HEK293 (cell line): ENCODE measurements around the gene SRMS.

Experiments
- BCL11A ChIP-seq: fragments of 450-650 bp; formaldehyde crosslinking; IDR thresholded peaks from 2 replicates; pipeline ENCODE4 v1.5.1; 2016; ENCODE audit warnings: low read depth, missing biosample characterization, missing genetic modification characterization
- BCL11B ChIP-seq: fragments of 450-650 bp; formaldehyde crosslinking; IDR thresholded peaks from 2 replicates; pipeline ENCODE4 v1.5.1; 2016; ENCODE audit warnings: low read depth, missing biosample characterization, missing genetic modification characterization
- HIC1 ChIP-seq: fragments of 450-650 bp; formaldehyde crosslinking; IDR thresholded peaks from 2 replicates; pipeline ENCODE4 v1.5.1; 2016; ENCODE audit warnings: missing biosample characterization, missing genetic modification characterization
- IKZF3 ChIP-seq: fragments of 450-650 bp; IDR thresholded peaks from 2 replicates; pipeline ENCODE4 v1.5.0; 2018; ENCODE audit warnings: missing biosample characterization, mild to moderate bottlenecking, missing genetic modification characterization, moderate library complexity
- REST ChIP-seq: fragments of 450-650 bp; formaldehyde crosslinking; IDR thresholded peaks from 2 replicates; pipeline ENCODE4 v1.5.1; 2016; ENCODE audit warnings: missing biosample characterization, missing genetic modification characterization
- SALL2 ChIP-seq: fragments of 450-650 bp; formaldehyde crosslinking; IDR thresholded peaks from 2 replicates; pipeline ENCODE4 v1.5.0; 2017; ENCODE audit warnings: missing biosample characterization, mild to moderate bottlenecking, missing genetic modification characterization, borderline replicate concordance
- SCRT1 ChIP-seq: fragments of 450-650 bp; formaldehyde crosslinking; IDR thresholded peaks from 2 replicates; pipeline ENCODE4 v1.5.1; 2016; ENCODE audit warnings: missing biosample characterization, missing genetic modification characterization, borderline replicate concordance
- ZBTB10 ChIP-seq: fragments of 450-650 bp; formaldehyde crosslinking; IDR thresholded peaks from 2 replicates; pipeline ENCODE4 v1.5.1; 2016; ENCODE audit warnings: missing biosample characterization, missing genetic modification characterization
- ZBTB49 ChIP-seq: fragments of 450-650 bp; formaldehyde crosslinking; IDR thresholded peaks from 2 replicates; pipeline ENCODE4 v1.5.1; 2016; ENCODE audit warnings: missing biosample characterization, missing genetic modification characterization, low read depth
- ZIC2 ChIP-seq: fragments of 450-650 bp; formaldehyde crosslinking; IDR thresholded peaks from 2 replicates; pipeline ENCODE4 v1.5.1; 2016; ENCODE audit warnings: missing biosample characterization, missing genetic modification characterization
- ZNF354C ChIP-seq: fragments of 450-650 bp; formaldehyde crosslinking; IDR thresholded peaks from 2 replicates; pipeline ENCODE4 v1.5.1; 2016; ENCODE audit warnings: missing biosample characterization, missing genetic modification characterization, low read depth, borderline replicate concordance
- ZNF362 ChIP-seq: fragments of 450-650 bp; formaldehyde crosslinking; IDR thresholded peaks from 2 replicates; pipeline ENCODE4 v1.5.1; 2016; ENCODE audit warnings: missing biosample characterization, missing genetic modification characterization
- ZNF404 ChIP-seq: fragments of 450-650 bp; formaldehyde crosslinking; IDR thresholded peaks from 2 replicates; pipeline ENCODE4 v1.5.1; 2017; ENCODE audit warnings: missing biosample characterization, missing genetic modification characterization
- ZSCAN16 ChIP-seq: fragments of 450-650 bp; formaldehyde crosslinking; IDR thresholded peaks from 2 replicates; pipeline ENCODE4 v1.5.1; 2016; ENCODE audit warnings: missing biosample characterization, missing genetic modification characterization

Gene SRMS

GRCh38 chr20:63536241-63536977, 11.1 kb downstream of the SRMS start (continued):
- 0 out of 2 replicates have a peak, but pooled peaks have one; percentile 7 for TF ChIP-seq ZBTB10 (tag by site-specific recombination)
- no peak for TF ChIP-seq ZNF404 (tag by site-specific recombination)
- TF ChIP-seq REST, result no peak
- no peak for TF ChIP-seq SALL2 (tag by site-specific recombination)
- TF ChIP-seq HIC1 (tag by site-specific recombination), result no peak
- TF ChIP-seq IKZF3 (tag by site-specific recombination), result 0 out of 2 replicates have a peak, but pooled peaks have one; percentile 9
- TF ChIP-seq BCL11B (tag by site-specific recombination), result peak; percentile 15; the same call in 1 of the 2 replicates
- TF ChIP-seq BCL11A (tag by site-specific recombination), result 0 out of 2 replicates have a peak, but pooled peaks have one; percentile 12
- no peak for TF ChIP-seq ZNF362 (tag by site-specific recombination)
- TF ChIP-seq SCRT1 (tag by site-specific recombination), result no peak
- no peak for TF ChIP-seq ZSCAN16 (tag by site-specific recombination)
- TF ChIP-seq ZNF354C, result no peak
- no peak for TF ChIP-seq ZBTB49 (tag by site-specific recombination)
- TF ChIP-seq ZIC2 (tag by site-specific recombination), result peak; percentile 81
